NB4 (cell line): Measurements from ENCODE around the gene SLX9.
A peak's percentile ranks its signal among the peaks of the same experiment; 100 is the strongest.

Source experiments
- DNase-seq: peaks from one replicate; pipeline ENCODE4 v3.0.0; 2010; ENCODE audit warnings: low read depth
- H3K4me3 ChIP-seq: one replicate; pipeline ENCODE4 v1.5.1; 2011; ENCODE audit warnings: mild to moderate bottlenecking, low read depth, low read length, moderate library complexity
- MYC ChIP-seq: IDR thresholded peaks from 2 replicates; pipeline ENCODE4 v1.6.1; 2011; ENCODE audit warnings: low read depth, low read length
- POLR2A ChIP-seq: IDR thresholded peaks from 2 replicates; pipeline ENCODE4 v1.6.1; 2011; ENCODE audit warnings: mild to moderate bottlenecking; ENCODE audit not compliant: insufficient read length; ENCODE audit errors: extremely low read depth
- TF ChIP-seq, protein P1 (sequence below): IDR thresholded peaks from 2 replicates; pipeline ENCODE4 v1.6.1; 2011; ENCODE audit warnings: low read depth, low read length
- TF ChIP-seq, protein P2 (sequence below): IDR thresholded peaks from one replicate; pipeline ENCODE4 v1.5.1; 2012; ENCODE audit warnings: low read depth, low read length

The SLX9 gene

DNA sequence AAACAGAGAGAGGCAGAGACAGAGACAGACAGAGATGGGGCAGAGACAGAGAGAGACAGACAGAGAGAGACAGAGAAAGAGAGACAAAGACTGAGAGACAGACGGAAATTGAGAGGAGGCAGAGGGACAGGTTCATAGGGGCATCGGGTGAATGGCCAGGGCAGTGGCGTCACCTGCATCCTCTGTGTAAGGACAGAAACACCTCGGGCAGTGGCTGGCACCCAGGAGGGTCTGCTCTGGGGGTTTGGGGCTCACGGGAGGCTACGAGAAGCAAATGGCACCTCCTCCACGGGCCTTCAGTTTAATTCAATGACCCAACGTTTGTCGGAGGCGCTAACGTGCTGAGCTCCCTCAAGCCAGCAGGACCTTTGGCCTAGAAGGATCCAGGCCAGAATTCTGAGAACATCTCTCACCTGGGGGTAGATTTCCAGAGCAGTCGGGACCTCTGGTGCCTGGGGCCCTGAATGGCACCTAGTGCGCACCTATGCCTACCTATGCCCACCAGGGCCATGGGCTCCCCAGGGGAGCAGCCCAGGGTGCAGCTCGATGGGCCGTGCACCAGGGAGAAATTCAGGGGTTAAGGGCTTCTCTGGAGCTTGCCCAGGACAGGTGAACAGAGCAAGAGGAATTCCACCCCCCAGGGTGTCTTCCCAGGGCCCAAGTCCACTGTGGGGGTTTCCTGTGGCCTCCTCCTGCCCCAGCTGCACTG, 45.7 kb upstream of the SLX9 start:
- no peak for TF ChIP-seq MYC
- TF ChIP-seq, protein P1, sequence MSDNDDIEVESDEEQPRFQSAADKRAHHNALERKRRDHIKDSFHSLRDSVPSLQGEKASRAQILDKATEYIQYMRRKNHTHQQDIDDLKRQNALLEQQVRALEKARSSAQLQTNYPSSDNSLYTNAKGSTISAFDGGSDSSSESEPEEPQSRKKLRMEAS, result no peak
- TF ChIP-seq, protein P2, sequence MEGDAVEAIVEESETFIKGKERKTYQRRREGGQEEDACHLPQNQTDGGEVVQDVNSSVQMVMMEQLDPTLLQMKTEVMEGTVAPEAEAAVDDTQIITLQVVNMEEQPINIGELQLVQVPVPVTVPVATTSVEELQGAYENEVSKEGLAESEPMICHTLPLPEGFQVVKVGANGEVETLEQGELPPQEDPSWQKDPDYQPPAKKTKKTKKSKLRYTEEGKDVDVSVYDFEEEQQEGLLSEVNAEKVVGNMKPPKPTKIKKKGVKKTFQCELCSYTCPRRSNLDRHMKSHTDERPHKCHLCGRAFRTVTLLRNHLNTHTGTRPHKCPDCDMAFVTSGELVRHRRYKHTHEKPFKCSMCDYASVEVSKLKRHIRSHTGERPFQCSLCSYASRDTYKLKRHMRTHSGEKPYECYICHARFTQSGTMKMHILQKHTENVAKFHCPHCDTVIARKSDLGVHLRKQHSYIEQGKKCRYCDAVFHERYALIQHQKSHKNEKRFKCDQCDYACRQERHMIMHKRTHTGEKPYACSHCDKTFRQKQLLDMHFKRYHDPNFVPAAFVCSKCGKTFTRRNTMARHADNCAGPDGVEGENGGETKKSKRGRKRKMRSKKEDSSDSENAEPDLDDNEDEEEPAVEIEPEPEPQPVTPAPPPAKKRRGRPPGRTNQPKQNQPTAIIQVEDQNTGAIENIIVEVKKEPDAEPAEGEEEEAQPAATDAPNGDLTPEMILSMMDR, result no peak
- TF ChIP-seq POLR2A, result no peak
- no peak overlapping the region for H3K4me3 ChIP-seq
- DNase-seq, result no peak

DNA sequence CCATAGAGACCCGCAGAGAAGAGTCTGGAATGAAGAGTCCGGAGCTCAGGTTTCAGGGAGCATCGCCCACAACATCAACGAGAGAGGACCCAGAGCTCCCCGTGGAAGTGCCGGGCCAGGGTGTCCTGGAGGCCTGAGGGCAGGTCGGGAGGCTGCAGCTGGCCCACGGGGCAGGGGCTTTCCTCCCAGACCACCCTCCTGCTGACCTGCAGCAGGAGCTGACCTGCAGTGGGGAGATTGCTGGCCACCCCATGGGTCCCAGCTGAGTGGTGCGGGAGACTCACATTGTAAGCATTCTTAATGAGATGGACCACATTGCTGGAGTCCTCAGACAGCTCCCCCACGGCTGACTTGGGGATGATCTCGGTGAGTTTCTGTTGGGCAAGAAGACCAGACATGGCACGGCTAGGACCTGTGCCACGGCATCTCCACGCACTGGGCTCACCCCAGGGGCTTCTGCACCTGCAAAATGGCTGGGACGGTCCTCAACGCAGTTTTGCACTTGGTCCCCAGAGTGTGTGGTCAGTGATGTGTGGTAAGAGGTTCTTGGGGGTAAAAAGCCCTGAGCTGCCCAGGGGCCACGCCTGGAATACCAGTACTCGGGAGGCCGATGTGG, 45.0 kb upstream of the SLX9 start:
- no peak for DNase-seq
- H3K4me3 ChIP-seq, result no peak overlapping the region
- TF ChIP-seq, protein P2, result no peak
- TF ChIP-seq, protein P1, result no peak
- TF ChIP-seq MYC (no peak), POLR2A (no peak)

DNA sequence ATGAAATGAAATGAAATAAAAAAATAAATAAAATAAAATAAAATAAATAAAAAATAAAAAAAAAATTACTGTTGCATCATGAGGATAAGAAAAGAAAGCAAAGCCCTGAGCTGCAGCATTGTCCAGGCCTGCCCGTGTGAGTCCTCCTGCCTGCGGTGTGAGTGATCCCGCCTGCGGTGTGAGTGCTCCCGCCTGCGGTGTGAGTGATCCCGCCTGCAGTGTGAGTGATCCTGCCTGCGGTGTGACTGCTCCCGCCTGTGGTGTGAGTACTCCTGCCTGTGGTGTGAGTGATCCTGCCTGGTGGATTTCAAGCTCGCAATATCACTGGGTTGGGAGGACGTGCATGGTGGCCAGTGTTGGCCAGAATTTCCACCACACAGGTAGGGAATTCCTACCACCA, 44.0 kb upstream of the SLX9 start:
- DNase-seq, result no peak
- TF ChIP-seq, protein P1, result no peak
- TF ChIP-seq, protein P2, result no peak
- TF ChIP-seq MYC (no peak), POLR2A (no peak)
- H3K4me3 ChIP-seq, result no peak overlapping the region

DNA sequence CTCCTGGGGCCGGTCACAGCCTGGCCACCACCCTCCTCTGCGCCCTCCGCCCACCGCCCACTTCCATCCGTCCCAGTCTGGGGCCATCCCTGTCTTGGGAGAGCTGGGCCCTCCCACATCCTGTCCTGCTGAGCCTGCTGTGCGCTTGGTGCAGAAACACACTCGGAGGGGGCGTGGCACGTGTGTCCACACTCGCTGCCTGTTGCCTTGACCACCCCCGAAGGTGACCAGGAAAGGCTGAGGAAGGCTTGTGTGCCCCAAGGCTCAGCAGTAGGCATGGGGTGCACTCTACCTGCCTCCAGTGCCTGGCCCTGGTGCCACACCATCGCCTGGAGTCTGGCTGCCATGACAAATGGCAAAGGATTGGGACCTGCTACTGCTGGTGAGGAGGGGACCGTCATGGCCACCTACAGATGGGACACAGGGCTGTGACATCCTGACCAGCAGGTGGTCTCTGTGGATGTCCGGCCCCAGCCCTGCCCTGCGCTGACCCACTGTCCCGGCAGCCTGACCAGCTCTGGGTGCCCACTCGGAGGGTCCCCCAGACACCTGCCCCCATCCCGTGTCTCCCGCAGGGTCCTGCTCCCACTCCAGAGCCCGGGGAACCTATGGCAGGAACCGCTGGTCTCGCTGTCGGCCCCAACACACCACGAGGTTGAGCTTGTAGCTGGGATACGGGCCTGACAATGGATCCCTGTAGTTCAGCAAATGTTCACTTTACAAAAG, 43.1 kb upstream of the SLX9 start:
- DNase-seq, result no peak
- H3K4me3 ChIP-seq, result no peak overlapping the region
- TF ChIP-seq, protein P2, result no peak
- TF ChIP-seq, protein P1, result no peak
- TF ChIP-seq MYC, result no peak
- no peak for TF ChIP-seq POLR2A

DNA sequence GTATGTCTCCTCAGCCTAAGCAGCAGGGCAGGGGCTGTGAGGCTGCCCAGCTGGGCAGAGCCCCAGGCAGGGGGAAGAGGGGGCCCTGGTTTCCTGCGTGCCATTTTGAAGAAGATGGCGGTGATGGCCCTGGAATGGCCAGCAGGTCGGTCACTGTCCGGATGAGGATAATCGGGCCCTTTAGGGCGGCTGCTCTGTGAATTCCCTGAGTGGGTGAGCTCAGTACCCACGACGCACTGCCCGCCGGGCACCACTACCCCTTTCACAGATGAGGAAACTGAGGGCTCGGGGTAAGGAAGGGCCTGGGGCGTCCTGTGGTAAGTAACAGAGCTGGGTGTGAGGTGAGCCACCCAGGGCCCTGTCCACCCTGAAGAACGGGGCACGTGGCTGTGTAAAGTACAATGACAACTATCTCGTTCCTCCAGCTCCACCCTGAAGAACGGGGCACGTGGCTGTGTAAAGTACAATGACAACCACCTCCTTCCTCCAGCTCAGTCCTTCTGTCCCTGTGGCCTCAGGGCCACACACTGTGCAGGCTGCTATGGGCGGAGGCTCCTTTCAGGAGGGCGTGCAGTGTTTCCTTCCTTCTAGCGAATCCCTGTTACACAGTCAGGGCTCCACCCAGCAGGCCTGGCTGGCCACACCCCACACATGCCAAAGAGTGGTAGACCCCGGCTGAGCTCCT, 42.4 kb upstream of the SLX9 start:
- no peak overlapping the region for H3K4me3 ChIP-seq
- peak; percentile 45 for DNase-seq
- TF ChIP-seq, protein P2, result no peak
- TF ChIP-seq MYC (no peak), POLR2A (no peak)
- TF ChIP-seq, protein P1, result no peak
